ENCODE measurements around the gene PFDN6.

PFDN6 gene

GRCh38 chr6:33295621-33296369 lies 6.4 kb downstream of the PFDN6 start:
- no peak for DNase-seq (ENCODE audit: low read depth in 2 of 2)

- no peak for DNase-seq (ENCODE audit: low read depth in 2 of 2)
Observed at GRCh38 chr6:33296797-33297405, 7.5 kb downstream of the PFDN6 start.

GRCh38 chr6:33297406-33297955 lies 8.1 kb downstream of the PFDN6 start:
- no peak for DNase-seq (ENCODE audit: low read depth in 2 of 2)

- peak in 1 of 2 experiments; percentile 40 for DNase-seq (ENCODE audit: low read depth in 2 of 2)
Observed at GRCh38 chr6:33297956-33298772, 8.8 kb downstream of the PFDN6 start.

GRCh38 chr6:33298773-33299236 lies 9.4 kb downstream of the PFDN6 start, which contains the start of gene RGL2:
Gene RGL2, minus strand, starts transcription at chr6:33298942. Its CDS starts 332 bp downstream, at chr6:33298610.
- no peak for DNase-seq (ENCODE audit: low read depth in 2 of 2)

- DNase-seq (ENCODE audit: low read depth in 2 of 2), result peak; percentile 82 to 85
Observed at GRCh38 chr6:33299237-33299944, 10.0 kb downstream of the PFDN6 start.

GRCh38 chr6:33301877-33302276 lies 12.5 kb downstream of the PFDN6 start:
- no peak for DNase-seq (ENCODE audit: low read depth in 2 of 2)

GRCh38 chr6:33304216-33304615 lies 14.8 kb downstream of the PFDN6 start:
- DNase-seq (ENCODE audit: low read depth in 2 of 2), result no peak

- no peak for DNase-seq (ENCODE audit: low read depth in 2 of 2)
Observed at GRCh38 chr6:33305052-33305451, 15.7 kb downstream of the PFDN6 start.

- DNase-seq (ENCODE audit: low read depth in 2 of 2), result no peak
Observed at GRCh38 chr6:33306356-33306755, 17.0 kb downstream of the PFDN6 start.

GRCh38 chr6:33312361-33313104 lies 23.1 kb downstream of the PFDN6 start:
- no peak for DNase-seq (ENCODE audit: low read depth in 2 of 2)

GRCh38 chr6:33313105-33313708 lies 23.8 kb downstream of the PFDN6 start:
- DNase-seq (ENCODE audit: low read depth in 2 of 2), result no peak

- no peak for DNase-seq (ENCODE audit: low read depth in 2 of 2)
Observed at GRCh38 chr6:33313709-33314514, 24.5 kb downstream of the PFDN6 start, which contains the start of gene TAPBP. Gene TAPBP, minus strand, starts transcription at chr6:33314078. Its CDS starts 37 bp downstream, at chr6:33314041.

GRCh38 chr6:33314515-33314942 lies 25.1 kb downstream of the PFDN6 start:
- no peak for DNase-seq (ENCODE audit: low read depth in 2 of 2)

- no peak for DNase-seq (ENCODE audit: low read depth in 2 of 2)
Observed at GRCh38 chr6:33314943-33315792, 25.8 kb downstream of the PFDN6 start.

- DNase-seq (ENCODE audit: low read depth in 2 of 2), result no peak
Observed at GRCh38 chr6:33315793-33316602, 26.6 kb downstream of the PFDN6 start.

Measured in fibroblast of skin of left quadriceps (primary cell).